Breast epithelium (tissue), 4 donors: ENCODE results near the gene TAS2R19. TPM values are rescaled to one million over a fixed set of nuclear protein-coding genes. Genes with fewer than 3 reads are reported as not detected.
"Not testable (repeated sequence)": the region's sequence is repeated elsewhere in the genome, so short reads cannot be mapped to it uniquely, and the experiment has no call there.

Experiments used
- DNase-seq, 2 donors: peaks; one replicate each; pipeline ENCODE4 v3.0.0-alpha.2; 2019; ENCODE audit warnings: low spot score in 2 of 2
- H3K27ac ChIP-seq, 2 donors: fragments of 200-600 bp; sonication (generic) in 1 of 2; one replicate each; pipeline ENCODE4 v1.5.1; 2016 to 2019; ENCODE audit warnings: mild to moderate bottlenecking in 1 of 2
- H3K27me3 ChIP-seq, 2 donors: fragments of 200-600 bp; sonication (generic) in 1 of 2; one replicate each; pipeline versions ENCODE4 v1.5.1 to v1.6.0; 2017 to 2019; ENCODE audit warnings: control low read depth in 1 of 2, mild to moderate bottlenecking in 1 of 2
- H3K36me3 ChIP-seq: fragments of 200-600 bp; one replicate; pipeline ENCODE4 v1.5.1; 2019
- H3K4me1 ChIP-seq, 2 donors: fragments of 200-600 bp; sonication (generic); one replicate each; pipeline ENCODE4 v1.5.1; 2016 to 2019; ENCODE audit warnings: control low read depth in 1 of 2
- H3K4me3 ChIP-seq, 3 donors: fragments of 200-600 bp; sonication (generic); 1 replicate in 2 of 3; 2 replicates in 1 of 3; pipeline ENCODE4 v1.5.1; 2016 to 2019; ENCODE audit warnings: mild to moderate bottlenecking in 3 of 3, moderate library complexity in 2 of 3
- H3K9me3 ChIP-seq, 2 donors: fragments of 200-600 bp; sonication (generic) in 1 of 2; one replicate each; pipeline ENCODE4 v1.5.1; 2016 to 2019; ENCODE audit warnings: control low read depth in 1 of 2
- CTCF ChIP-seq, 3 donors: fragments of 450-650 bp; IDR thresholded peaks; one replicate each; pipeline ENCODE4 v1.5.1; 2016 to 2017; ENCODE audit warnings: antibody characterized with exemption in 3 of 3, mild to moderate bottlenecking in 3 of 3, moderate library complexity in 3 of 3
- POLR2A ChIP-seq: fragments of 450-650 bp; IDR thresholded peaks from one replicate; pipeline ENCODE4 v1.6.1; 2016; ENCODE audit warnings: antibody characterized with exemption, mild to moderate bottlenecking, moderate library complexity
- POLR2AphosphoS5 ChIP-seq, 3 donors: sonication (generic); formaldehyde crosslinking; IDR thresholded peaks; one replicate each; pipeline ENCODE4 v1.6.1; 2017; ENCODE audit warnings: antibody characterized with exemption in 3 of 3
- intact Hi-C: fragments of 100-400 bp; cut with DNase I; formaldehyde crosslinking; loops from one replicate; pipeline ENCODE4 v1.15.1; 2023; ENCODE audit warnings: low total_unique reads
- total RNA-seq, 3 donors: library from RNA; depleted of rRNA; stranded (reverse); fragments of >200 nt; gene quantifications; one replicate each; pipeline ENCODE4 v1.1.0, GENCODE V29; 2016

TAS2R19 gene
- total RNA-seq, 3 donors from 2014 or later: 4.2 to 10.5 (median 10.1) TPM

- Histone ChIP-seq H3K4me1 (no peaks in the 10 kb centered on the region), H3K4me3 (no peak overlapping the region), H3K9me3 (no peaks in the 10 kb centered on the region), H3K27me3 (no peaks in the 10 kb centered on the region), H3K27ac (no peak overlapping the region), H3K36me3 (no peaks in the 10 kb centered on the region)
- intact Hi-C loops: no loop called here
- TF ChIP-seq CTCF (IDR thresholded peaks at IDR 0.05): no peak
- no peak for TF ChIP-seq POLR2A
- DNase-seq: no peak
Observed at GRCh38 chr12:11059784-11060183, 37.4 kb upstream of the TAS2R19 start.

GRCh38 chr12:11059041-11059440 is 36.6 kb upstream of the TAS2R19 start:
- intact Hi-C loops: no loop called here
- H3K27me3 ChIP-seq: no peaks in the 10 kb centered on the region
- H3K27ac ChIP-seq: no peak overlapping the region
- no peak overlapping the region for H3K4me3 ChIP-seq
- no peaks in the 10 kb centered on the region for H3K36me3 ChIP-seq
- no peaks in the 10 kb centered on the region for H3K9me3 ChIP-seq
- TF ChIP-seq POLR2AphosphoS5 (IDR thresholded peaks at IDR 0.05) (no peak), POLR2A (no peak), CTCF (IDR thresholded peaks at IDR 0.05) (no peak)
- H3K4me1 ChIP-seq: no peaks in the 10 kb centered on the region
- no peak for DNase-seq

GRCh38 chr12:11055306-11055705 is 32.9 kb upstream of the TAS2R19 start:
- H3K4me3 ChIP-seq: no peak overlapping the region

GRCh38 chr12:11049806-11050531 is 27.5 kb upstream of the TAS2R19 start:
- H3K4me1 ChIP-seq, intact Hi-C loops, H3K4me3 ChIP-seq, H3K27ac ChIP-seq, H3K36me3 ChIP-seq, H3K27me3 ChIP-seq, DNase-seq: not testable (repeated sequence)
- H3K9me3 ChIP-seq: peaks cover 0 to 12% of the 10 kb centered on the region in 2 donors

More at GRCh38 chr12:11055306-11055705, 32.9 kb upstream of the TAS2R19 start:
- H3K27ac ChIP-seq: no peak overlapping the region
- no peaks in the 10 kb centered on the region for H3K27me3 ChIP-seq
- TF ChIP-seq CTCF (IDR thresholded peaks at IDR 0.05): no peak
- TF ChIP-seq POLR2AphosphoS5 (IDR thresholded peaks at IDR 0.05): no peak
- TF ChIP-seq POLR2A: no peak
- peaks cover 0 to 3% of the 10 kb centered on the region in 2 donors for H3K9me3 ChIP-seq
- no peak for DNase-seq
- H3K36me3 ChIP-seq: no peaks in the 10 kb centered on the region
- no peaks in the 10 kb centered on the region for H3K4me1 ChIP-seq
- intact Hi-C loops: no loop called here

- intact Hi-C loops, DNase-seq, H3K4me3 ChIP-seq: not testable (repeated sequence)
Observed at GRCh38 chr12:11041366-11041765, 18.9 kb upstream of the TAS2R19 start.

GRCh38 chr12:11040162-11040561 is 17.7 kb upstream of the TAS2R19 start:
- TF ChIP-seq POLR2A: no peak
- no peak for TF ChIP-seq CTCF (IDR thresholded peaks at IDR 0.05)
- TF ChIP-seq POLR2AphosphoS5 (IDR thresholded peaks at IDR 0.05): no peak
- Histone ChIP-seq H3K4me1 (no peaks in the 10 kb centered on the region), H3K4me3 (no peak overlapping the region), H3K27me3 (no peaks in the 10 kb centered on the region), H3K9me3 (no peaks in the 10 kb centered on the region), H3K36me3 (no peaks in the 10 kb centered on the region), H3K27ac (no peak overlapping the region)
- no peak for DNase-seq
- intact Hi-C loops: no loop called here

More at GRCh38 chr12:11041366-11041765, 18.9 kb upstream of the TAS2R19 start:
- H3K27ac ChIP-seq, H3K27me3 ChIP-seq, H3K9me3 ChIP-seq, H3K4me1 ChIP-seq, H3K36me3 ChIP-seq: not testable (repeated sequence)
